ENCODE measurements around the gene CERCAM. TPM values are rescaled to one million over a fixed set of nuclear protein-coding genes. Genes with fewer than 3 reads are reported as not detected.
A peak's percentile ranks its signal among the peaks of the same experiment; 100 is the strongest.

Gene CERCAM
- total and polyA plus RNA-seq, 2 experiments from 2014 or later = 2.7 to 7.9 TPM

- DNase-seq (ENCODE audit: low spot score) (peak; percentile 95), ATAC-seq (peak; percentile 99)
- Histone ChIP-seq H4K20me1 (replicated peaks; ENCODE audit: insufficient read depth) (no peaks in the 10 kb centered on the region), H3K36me3 (ENCODE audit: insufficient read depth) (no peaks in the 10 kb centered on the region), H3K9me2 (ENCODE audit: insufficient read depth) (no peaks in the 10 kb centered on the region), H3K4me1 (ENCODE audit: insufficient read depth) (no peaks in the 10 kb centered on the region), H2AFZ (peak overlapping the region; percentile 94), H3K27me3 (ENCODE audit: insufficient read depth) (no peaks in the 10 kb centered on the region), H3K4me2 (no peak overlapping the region), H3K4me3 (no peak overlapping the region), H3F3A (replicated peaks; ENCODE audit: low read depth) (0 out of 2 replicates have a peak, but pooled peaks cover 8% of the 10 kb centered on the region), H3K27ac (ENCODE audit: low read depth) (no peak overlapping the region), H3K79me2 (replicated peaks; ENCODE audit: insufficient read depth) (no peaks in the 10 kb centered on the region)
- Mint-ChIP-seq H3K9me3 (no peaks in the 10 kb centered on the region), H3K36me3 (ENCODE audit: low read depth) (no peaks in the 10 kb centered on the region), H3K27ac (no peak overlapping the region), H3K27me3 (ENCODE audit: insufficient read depth, low read depth, poor library complexity) (peaks cover 3% of the 10 kb centered on the region), H3K4me1 (peaks cover 3% of the 10 kb centered on the region; the same call in 1 of the 3 replicates), H3K4me3 (no peak overlapping the region)
- no peak for TF ChIP-seq CREB1 (CRISPR knock-in tag; IDR thresholded peaks at IDR 0.05; ENCODE audit: low read depth)
- TF ChIP-seq ZNF114 (CRISPR knock-in tag; IDR thresholded peaks at IDR 0.05) = no peak
- TF ChIP-seq CTCF (conservative IDR thresholded peaks at IDR 0.05; ENCODE audit: low read depth in 2 of 2) = peak; percentile 93 to 99
- TF ChIP-seq, protein P1, sequence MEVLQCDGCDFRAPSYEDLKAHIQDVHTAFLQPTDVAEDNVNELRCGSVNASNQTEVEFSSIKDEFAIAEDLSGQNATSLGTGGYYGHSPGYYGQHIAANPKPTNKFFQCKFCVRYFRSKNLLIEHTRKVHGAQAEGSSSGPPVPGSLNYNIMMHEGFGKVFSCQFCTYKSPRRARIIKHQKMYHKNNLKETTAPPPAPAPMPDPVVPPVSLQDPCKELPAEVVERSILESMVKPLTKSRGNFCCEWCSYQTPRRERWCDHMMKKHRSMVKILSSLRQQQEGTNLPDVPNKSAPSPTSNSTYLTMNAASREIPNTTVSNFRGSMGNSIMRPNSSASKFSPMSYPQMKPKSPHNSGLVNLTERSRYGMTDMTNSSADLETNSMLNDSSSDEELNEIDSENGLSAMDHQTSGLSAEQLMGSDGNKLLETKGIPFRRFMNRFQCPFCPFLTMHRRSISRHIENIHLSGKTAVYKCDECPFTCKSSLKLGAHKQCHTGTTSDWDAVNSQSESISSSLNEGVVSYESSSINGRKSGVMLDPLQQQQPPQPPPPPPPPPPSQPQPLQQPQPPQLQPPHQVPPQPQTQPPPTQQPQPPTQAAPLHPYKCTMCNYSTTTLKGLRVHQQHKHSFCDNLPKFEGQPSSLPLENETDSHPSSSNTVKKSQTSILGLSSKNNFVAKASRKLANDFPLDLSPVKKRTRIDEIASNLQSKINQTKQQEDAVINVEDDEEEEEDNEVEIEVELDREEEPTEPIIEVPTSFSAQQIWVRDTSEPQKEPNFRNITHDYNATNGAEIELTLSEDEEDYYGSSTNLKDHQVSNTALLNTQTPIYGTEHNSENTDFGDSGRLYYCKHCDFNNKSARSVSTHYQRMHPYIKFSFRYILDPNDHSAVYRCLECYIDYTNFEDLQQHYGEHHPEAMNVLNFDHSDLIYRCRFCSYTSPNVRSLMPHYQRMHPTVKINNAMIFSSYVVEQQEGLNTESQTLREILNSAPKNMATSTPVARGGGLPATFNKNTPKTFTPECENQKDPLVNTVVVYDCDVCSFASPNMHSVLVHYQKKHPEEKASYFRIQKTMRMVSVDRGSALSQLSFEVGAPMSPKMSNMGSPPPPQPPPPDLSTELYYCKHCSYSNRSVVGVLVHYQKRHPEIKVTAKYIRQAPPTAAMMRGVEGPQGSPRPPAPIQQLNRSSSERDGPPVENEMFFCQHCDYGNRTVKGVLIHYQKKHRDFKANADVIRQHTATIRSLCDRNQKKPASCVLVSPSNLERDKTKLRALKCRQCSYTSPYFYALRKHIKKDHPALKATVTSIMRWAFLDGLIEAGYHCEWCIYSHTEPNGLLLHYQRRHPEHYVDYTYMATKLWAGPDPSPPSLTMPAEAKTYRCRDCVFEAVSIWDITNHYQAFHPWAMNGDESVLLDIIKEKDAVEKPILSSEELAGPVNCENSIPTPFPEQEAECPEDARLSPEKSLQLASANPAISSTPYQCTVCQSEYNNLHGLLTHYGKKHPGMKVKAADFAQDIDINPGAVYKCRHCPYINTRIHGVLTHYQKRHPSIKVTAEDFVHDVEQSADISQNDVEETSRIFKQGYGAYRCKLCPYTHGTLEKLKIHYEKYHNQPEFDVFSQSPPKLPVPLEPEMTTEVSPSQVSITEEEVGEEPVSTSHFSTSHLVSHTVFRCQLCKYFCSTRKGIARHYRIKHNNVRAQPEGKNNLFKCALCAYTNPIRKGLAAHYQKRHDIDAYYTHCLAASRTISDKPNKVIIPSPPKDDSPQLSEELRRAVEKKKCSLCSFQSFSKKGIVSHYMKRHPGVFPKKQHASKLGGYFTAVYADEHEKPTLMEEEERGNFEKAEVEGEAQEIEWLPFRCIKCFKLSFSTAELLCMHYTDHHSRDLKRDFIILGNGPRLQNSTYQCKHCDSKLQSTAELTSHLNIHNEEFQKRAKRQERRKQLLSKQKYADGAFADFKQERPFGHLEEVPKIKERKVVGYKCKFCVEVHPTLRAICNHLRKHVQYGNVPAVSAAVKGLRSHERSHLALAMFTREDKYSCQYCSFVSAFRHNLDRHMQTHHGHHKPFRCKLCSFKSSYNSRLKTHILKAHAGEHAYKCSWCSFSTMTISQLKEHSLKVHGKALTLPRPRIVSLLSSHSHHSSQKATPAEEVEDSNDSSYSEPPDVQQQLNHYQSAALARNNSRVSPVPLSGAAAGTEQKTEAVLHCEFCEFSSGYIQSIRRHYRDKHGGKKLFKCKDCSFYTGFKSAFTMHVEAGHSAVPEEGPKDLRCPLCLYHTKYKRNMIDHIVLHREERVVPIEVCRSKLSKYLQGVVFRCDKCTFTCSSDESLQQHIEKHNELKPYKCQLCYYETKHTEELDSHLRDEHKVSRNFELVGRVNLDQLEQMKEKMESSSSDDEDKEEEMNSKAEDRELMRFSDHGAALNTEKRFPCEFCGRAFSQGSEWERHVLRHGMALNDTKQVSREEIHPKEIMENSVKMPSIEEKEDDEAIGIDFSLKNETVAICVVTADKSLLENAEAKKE (CRISPR knock-in tag; IDR thresholded peaks at IDR 0.05) = peak; percentile 58; the same call in 1 of the 2 replicates
Observed at GRCh38 chr9:128438343-128439109, 17.9 kb downstream of the CERCAM start.
